ENCODE data around the gene MRTFA.
A peak's percentile ranks its signal among the peaks of the same experiment; 100 is the strongest.

The MRTFA gene

DNA sequence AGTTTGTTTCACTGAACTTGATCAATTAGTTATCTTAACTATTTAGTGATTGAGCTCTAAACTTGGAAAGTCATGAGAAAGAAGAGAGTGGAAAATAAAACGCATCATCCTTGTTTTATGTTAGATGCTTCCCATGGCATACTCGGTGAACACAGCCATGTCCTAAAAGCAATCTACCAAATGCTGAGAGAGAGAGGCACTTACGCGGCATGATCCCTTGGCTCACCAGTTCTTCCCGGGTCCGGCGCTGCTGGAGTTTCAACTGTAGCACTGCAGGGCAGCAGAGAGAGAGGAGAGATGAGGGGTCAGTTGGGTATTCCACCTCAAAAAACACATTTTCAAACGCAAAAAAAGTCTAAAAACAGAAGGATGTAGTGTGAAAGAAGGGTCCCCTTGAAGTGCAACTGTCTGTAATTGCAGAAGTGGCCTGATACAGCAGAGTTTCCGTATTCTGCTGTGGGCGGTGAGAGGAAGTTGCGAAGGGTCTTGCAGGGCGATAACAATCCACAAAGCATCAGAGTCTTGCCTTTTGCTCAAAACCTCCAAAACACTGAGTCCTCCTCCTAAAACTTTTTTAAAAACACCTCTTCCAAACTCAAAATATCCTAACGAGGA is 173.4 kb downstream of the MRTFA start:
- DNase-seq (ENCODE audit: low read depth): peak; percentile 24

DNA sequence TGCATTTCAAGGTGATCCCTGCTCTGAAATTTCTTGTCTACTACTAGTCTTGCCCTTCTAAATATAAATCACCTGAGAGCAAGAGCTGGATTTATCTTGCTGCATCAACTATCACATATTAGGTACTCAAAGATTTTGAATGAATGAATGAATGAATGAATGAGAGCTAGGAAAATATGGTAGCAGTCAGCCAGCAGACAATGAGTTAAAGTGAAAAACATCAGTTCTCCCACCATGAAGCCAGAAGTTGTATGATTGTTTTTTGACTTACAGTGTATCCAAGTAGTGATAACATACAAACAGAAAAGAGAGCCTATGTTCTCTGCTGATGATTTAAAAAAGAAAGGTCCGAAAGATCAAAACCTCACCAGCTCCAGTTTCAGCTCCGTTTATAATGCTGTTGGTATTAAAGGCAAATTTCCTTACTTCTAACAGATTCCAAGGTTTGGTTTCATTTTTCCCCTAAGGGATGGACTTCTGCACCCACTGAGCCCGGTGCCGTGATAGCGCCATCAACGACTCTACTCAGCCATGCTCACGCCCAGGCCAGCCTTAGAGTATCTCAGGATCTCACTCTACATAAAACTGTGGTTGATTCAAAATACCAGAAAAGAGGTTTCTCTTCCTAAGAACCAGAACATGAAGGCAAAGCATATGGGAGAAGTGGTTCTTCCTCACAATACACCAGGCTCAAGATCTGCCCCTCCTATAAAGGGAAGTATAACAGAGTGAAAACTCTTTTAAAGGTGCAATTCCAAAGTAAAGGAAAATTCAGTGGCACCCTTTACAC is 174.1 kb downstream of the MRTFA start:
- no peak for DNase-seq (ENCODE audit: low read depth)

DNA sequence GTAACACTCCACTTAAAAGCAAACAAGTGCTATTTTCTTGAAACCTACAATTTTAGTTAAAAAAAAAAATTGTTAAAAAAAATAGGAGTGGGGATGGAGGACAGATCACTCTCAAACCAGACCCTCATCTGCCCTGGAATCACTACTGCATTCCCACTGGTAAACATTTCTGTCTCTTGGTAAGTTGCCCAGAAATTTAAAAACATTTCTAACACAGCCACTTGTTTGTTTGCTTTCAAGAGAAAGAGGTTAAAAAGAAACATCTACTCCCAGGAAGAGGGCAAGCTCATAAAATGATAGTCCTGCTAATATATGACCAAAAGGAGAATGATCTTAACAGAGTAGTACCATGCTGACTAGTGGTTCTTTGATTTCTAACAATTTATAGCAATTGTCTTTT is 182.8 kb downstream of the MRTFA start:
- no peak for DNase-seq (ENCODE audit: low read depth)

DNA sequence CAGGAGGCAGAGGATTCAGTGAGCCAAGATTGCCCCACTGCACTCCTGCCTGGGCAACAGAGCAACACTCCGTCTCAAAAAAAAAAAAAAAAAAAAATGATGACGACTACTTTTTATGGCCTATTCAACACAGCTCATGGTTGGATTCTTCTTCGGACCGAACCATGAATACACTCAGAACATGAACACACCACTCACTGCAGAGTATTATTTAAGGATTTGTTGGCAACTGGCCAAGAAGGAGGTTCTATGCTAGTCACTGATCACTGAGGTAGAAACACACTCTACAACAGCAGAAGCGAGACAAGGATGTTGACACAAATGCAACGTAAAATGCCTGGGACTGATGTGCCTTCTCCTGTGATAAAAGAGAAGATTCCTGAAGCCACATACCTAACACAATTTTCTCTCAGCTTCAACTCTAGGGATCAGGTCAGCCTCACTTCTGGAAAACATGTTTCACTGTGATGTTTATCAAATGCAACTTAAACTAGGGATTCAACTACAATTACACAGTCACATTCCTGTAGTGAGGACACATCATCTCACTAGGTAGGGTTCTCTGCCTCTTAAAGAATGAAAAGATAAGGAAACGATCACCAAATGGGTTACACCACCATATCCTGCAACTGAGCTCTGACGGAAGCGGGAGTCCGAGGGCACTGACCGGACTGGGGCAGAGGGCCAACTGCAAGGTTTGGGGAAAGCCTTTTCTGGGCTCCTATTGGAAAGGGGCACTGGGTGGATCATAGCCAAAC is 183.6 kb downstream of the MRTFA start:
- DNase-seq (ENCODE audit: low read depth): no peak

DNA sequence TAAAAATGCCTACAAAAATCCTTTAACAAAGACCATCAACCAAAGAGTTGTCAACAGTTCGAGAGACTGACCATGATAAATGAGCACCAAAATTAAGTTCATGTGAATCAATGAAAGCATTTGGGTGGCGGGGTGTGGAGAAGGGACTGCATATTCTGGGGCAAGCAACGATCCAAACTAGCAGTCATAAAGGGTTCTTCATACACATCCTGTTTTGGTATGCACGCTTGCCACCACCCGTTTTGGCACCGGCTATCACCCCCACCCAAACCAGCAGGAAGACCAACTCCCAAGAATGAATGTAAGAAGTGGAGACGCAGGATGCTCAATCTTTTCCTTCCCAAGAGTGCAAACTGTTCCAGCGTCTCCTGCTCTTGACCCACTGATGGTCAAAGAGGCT is 185.3 kb downstream of the MRTFA start:
- no peak for DNase-seq (ENCODE audit: low read depth)

DNA sequence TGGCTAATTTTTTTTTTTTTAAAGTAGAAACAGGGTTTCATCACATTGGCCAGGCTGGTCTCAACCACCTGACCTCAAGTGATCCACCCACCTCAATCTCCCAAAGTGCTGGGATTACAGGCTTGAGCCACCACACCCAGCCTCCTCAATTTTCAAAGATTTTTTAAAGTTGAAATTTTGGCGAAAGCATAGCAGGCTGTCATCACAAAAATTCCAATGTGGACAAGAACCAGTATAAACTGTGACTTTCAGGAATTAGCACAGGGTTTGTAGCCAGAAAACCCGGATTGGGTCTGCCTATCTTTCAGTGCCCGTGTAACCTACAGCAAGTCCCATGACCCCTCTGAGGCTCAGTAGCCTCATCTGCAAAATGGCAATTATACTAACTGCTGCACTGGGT is 185.9 kb downstream of the MRTFA start:
- no peak for DNase-seq (ENCODE audit: low read depth)

DNA sequence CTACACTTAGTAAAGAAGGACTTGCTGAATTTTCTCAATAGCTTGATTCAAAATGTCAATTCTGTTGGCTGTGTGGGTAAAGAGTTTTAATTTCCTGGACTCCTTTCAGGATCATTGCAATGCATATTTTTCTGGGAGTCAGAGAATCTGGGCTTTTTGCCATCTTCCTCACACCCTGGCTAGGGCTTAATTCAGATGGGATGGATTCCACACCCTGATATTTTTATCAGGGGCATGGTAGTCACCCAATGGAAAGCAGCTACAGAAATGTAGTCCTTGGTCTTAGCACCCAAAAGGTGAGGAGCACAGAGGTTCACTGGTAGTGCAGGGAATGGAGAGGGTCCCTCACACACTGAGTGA is 186.9 kb downstream of the MRTFA start:
- no peak for DNase-seq (ENCODE audit: low read depth)

DNA sequence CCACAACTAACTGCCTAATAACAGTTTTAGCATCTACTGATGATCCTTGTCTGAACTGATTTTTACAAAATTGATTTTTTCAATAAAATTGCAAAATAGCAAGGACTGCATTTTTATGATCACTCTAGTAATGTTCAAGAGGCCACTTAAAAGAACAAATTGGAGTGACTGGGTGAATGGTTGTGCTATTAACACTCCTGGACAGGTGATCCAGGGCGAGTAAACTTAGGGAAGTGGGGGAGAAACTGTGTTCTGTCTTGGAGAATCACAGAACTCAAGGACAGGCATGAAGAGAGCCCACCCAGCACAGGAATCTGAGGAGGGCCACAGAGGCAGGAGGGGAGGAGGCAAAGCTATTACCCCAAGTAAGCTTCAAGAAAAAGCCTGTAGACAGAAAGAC is 190.3 kb downstream of the MRTFA start:
- no peak for DNase-seq (ENCODE audit: low read depth)

DNA sequence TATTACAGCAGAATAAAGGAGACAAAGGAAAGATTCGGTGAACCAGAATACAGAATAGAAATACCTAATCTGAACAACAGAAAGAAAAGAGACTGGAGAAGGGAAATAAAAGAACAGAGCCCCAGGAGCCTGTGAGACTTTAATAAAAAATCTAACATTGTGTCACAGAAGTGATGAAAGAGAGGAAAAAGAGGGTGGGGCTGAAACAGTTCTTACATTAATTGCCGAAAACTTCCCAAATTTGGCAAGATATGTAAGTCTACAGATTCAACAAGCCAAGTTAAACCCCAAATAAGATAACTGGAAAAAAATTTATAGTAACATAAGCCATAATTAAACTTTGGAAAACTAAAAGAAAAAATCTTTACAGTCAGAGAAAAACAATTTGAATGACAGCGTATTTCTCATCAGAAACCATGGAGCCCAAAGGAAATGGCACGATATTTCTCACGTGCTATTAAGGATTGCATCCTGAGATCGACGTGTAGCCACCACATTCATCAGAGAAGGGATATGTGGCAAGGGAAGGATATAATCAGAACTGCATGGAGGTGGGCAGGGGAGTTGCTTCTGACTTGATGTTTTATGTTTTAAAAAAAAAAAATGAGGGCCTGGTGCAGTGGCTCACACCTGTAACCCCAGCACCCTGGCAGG is 192.2 kb downstream of the MRTFA start:
- no peak for DNase-seq (ENCODE audit: low read depth)

DNA sequence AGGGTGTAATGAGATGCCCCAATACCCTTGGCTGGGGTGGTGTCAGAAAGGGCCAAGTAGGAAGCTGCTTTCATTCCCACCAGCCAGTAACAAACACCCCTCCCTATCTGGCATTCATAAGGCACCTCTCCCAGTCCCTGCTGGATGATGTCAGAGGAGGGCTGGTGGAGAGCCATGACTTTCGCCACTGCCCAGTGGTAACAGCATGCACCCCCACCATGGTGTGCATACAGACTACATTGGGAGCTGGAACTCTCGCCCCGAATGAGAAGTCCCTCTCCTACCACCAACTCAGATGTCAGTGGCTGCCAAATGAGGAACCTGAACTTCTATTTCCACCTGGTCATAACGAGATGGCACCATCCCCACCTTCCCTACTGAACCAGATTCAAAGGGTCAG is 192.8 kb downstream of the MRTFA start:
- DNase-seq (ENCODE audit: low read depth): no peak

DNA sequence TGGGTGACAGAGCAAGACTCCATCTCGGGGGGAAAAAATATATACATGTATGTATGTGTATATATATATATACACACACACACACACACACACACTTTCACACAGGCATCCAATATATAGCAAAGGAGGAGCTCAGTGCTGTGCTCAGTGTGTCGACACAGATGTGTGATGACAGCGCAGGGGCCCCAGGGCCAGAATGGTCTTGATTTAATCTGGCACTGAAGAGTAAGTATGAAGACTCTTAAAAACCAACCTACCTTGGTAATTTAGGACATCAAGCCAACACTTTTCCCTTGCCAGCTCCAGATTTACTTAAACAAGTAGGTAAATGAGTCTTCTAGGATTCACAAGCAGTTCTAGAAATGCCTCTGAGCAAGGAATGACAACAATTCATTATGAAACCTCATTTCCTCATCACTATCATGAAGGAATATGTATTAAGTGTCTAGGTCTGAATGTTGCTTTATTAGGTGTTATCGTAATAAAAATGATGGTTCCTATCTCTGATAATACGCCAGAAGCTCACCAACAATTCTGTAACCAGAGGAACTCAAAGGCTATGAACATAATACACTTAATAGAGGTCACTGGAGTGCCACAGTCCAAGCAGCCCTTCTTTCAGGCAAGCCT is 194.6 kb downstream of the MRTFA start:
- DNase-seq (ENCODE audit: low read depth): no peak

DNA sequence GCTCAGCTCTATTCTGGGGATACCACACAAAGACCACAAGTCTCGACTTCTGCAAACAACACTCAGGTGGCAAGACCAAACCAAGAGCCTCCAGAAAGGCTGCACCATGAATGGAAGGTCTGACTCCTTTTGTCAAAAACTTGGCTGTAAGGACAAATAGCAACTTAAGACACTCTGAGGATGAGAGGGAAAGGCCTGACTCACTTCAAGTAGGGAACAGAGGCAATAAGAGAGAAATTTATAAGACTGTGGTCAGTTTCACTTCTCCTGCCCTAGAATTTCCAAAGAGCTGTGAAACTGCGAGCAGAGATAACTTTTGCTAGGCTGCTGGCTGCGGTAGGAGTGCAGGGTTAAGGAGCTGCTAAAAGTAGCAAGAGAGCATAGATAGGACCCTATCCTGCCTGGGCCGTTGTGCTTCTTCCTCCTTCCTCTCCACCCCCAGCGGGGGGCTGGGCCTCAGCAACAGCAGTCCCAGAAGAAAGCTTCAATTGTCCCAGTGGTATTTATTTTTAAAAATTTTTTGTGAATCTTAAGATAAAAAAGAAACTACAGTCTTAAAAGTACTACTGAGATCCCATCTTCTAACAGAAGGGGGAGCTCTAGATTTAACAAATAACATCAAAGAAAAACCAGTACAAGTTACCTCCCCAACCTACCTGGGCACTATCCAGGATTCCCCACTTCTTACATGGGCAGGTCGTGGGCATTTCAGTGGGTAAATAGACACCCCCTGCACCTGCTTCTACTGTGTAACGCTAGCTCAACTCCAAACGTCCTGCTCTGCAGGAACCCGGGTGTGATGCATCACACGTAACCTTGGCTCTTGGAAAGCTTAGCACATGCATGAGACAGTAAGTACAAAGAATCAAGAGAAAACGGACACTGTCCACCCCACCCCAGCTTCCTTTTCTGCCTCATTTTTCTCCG is 199.8 kb downstream of the MRTFA start:
- DNase-seq (ENCODE audit: low read depth): no peak

DNA sequence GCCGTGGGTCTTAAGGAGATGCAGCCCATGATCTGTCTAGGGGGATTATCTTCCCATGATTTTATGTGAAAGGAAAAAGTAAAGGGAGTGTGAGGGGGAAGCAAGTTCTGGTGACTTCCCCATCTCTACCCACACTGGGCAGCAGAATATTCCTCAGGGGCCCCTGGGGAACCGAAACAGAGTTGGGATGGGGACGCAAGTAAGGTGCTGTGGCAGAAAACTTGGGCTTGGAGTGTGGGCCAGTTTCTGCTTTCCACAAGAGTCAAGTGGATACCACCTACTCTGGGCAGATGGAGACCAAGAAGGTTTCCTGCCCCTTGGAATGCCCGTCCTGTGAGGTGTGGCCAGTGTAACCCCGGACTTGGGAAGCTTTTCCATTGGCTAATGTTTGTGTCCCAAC is 201.8 kb downstream of the MRTFA start:
- DNase-seq (ENCODE audit: low read depth): no peak

DNA sequence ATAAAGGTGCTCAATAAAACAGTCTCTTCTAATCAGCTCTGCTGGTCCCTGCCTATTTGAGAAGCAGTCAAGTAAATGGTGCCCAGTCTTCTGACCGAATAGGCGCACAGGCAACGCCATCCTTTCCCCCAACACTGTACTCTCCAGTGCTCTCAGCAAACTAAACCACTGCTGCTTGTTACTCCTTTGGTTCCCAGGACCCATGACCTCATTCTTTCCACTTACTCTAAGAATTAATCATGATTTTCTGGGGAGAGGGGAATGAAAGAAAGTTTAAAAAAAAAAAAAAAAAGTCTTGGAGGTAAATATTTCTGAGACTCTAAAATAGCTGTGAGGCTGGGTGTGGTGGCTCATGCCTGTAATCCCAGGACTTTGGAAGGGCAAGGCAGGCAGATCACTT is 202.4 kb downstream of the MRTFA start:
- no peak for DNase-seq (ENCODE audit: low read depth)

DNA sequence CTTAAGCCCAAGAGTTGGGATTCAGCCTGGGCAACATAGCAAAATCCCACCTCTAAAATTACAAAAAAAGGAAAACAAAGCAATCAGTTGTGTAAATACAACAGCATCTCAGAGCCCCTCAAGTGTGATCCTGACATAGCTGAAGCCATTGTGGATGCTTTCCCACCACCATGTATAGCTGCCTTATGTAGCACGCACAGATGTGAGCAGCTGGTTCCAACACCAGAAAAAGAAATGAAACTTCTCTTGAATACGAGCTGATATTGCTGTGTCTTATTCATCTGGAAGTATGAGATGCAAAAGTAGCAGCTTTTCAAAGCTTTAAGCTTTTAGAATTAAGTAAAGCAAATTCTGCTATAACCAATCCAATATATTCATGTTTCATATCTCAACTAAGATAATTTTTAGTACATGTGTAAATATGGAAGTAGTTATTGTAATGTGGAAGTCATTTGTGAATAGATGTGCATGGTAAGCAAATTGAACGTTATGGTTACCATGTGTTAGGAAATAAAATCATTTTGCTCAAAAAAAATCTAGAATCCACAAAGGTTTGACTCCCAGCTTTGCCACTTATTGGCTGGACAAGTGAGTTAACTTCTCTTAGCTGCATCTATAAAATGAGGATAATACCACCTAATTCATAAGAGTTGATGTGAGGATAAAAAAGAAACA is 203.0 kb downstream of the MRTFA start:
- no peak for DNase-seq (ENCODE audit: low read depth)

DNA sequence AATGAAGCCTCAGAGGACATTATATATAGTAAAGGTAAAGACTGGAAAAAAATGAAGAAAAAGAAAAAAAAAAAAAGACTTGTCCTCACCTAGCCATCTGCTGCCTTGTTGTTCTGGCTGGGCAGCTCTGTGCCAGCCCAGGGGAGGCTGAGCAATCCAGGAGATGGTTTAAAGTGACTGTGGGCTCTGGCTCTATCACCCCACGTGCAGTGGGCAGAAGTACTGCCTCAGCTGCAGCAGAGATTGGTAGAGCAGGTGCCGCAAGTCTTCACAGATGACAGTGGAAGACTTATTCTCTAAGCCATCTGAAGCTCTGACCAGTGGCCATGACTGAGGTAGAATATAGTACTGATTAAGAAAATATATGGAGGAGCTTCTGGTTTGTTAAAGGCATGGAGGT is 203.9 kb downstream of the MRTFA start:
- DNase-seq (ENCODE audit: low read depth): no peak

DNA sequence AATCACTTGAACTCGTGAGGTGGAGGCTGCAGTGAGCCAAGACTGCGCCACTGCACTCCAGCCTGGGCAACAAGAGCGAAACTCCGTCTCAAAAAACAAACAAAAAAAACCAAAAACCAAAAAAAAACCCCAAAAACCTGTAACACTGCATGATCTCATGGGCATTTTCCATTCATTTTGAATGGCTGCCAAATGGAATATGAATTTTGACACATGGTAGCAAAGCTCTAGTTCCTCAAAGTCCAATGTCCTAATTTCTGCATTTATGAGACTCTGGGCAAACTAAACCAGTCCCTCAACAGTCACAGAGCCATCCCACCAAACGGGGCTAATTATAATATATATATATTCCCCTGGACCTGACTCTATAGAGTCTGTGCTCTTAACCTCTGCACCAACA is 204.4 kb downstream of the MRTFA start:
- DNase-seq (ENCODE audit: low read depth): no peak

DNA sequence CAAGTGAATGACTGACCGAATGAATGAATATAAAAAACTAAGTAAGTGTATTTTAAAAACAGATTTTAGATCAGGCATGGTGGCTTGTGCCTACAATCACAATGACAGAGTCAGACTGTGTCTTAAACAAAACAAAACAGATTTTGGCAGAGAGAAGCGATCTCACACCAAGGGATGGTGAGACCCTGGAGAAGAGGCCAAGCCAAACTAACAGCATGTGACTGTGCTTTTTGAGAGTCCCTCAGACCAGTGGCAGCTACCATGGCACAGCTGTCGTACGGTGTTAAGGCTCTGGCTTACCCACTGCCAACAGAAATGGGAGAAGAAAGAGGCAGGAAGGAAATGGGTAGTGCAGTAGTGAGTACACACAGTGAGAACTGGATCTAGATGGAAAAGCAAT is 205.5 kb downstream of the MRTFA start:
- no peak for DNase-seq (ENCODE audit: low read depth)

DNA sequence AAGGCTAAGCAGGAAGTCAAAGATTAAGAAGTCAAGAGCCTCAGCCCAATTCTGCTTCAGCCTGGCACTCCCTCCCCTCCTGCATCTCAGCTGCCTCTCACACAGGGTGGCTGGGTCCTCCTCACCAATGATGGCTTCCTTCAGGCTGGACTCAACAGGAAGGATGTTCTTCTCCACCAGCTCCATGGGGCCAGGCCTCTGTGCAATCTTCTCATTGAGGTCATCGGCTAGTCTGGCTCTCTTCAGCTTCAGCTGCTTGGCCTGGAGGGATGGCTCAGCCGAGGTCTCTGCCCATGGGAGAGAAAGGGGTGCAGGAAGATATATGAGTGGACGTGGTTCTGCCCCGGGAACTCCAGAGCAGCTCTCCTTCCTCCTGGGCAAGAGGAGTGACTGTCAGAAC is 207.0 kb downstream of the MRTFA start:
- DNase-seq (ENCODE audit: low read depth): no peak

DNA sequence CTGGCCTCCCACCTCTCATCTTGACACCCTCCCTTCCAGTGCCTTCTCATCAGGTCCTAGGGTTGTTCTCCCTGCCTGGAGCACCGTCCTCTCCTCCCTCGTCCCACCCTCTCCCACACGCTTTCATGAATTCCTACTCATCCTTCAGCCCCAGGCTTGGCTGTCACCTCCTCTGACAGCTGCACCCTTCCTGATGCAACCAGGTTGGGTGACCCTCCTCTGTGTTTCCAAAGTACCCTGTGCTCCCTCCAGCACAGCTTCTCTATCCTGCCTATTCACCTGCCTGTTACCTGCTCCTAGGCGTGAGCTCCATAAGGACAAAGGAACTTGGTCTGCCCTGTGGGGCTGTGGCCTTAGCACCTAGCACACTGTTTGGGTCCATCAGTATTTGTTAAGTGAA is 207.7 kb downstream of the MRTFA start:
- no peak for DNase-seq (ENCODE audit: low read depth)
